GM12872 (cell line): ENCODE results near the gene EML6.

Source experiments
- TF ChIP-seq, protein P1 (sequence below): IDR thresholded peaks from 3 replicates; pipeline ENCODE4 v1.5.1; 2011; ENCODE audit warnings: low read depth, mild to moderate bottlenecking, low read length, moderate library complexity; ENCODE audit not compliant: insufficient read depth

EML6 gene

DNA sequence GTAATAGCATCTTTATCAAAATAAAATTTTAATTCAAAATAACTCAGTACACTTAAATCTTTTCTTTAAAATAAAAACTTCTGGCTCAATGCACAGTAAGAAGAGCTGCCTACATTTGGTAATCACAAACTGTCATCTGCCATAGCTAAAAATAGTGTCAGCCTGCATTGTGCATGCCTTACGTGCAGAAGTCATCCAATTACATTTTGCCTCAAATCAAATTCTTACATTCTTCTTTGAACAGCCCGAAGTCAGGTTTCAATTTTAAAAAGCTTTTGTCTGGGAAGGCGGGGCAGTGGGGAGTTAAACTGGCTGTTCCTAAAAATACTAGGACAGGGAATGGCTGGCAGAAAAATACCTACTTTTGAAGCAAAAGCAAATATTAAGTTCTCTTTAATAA lies 275.7 kb downstream of the EML6 start:
- TF ChIP-seq, protein P1, sequence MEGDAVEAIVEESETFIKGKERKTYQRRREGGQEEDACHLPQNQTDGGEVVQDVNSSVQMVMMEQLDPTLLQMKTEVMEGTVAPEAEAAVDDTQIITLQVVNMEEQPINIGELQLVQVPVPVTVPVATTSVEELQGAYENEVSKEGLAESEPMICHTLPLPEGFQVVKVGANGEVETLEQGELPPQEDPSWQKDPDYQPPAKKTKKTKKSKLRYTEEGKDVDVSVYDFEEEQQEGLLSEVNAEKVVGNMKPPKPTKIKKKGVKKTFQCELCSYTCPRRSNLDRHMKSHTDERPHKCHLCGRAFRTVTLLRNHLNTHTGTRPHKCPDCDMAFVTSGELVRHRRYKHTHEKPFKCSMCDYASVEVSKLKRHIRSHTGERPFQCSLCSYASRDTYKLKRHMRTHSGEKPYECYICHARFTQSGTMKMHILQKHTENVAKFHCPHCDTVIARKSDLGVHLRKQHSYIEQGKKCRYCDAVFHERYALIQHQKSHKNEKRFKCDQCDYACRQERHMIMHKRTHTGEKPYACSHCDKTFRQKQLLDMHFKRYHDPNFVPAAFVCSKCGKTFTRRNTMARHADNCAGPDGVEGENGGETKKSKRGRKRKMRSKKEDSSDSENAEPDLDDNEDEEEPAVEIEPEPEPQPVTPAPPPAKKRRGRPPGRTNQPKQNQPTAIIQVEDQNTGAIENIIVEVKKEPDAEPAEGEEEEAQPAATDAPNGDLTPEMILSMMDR = no peak

DNA sequence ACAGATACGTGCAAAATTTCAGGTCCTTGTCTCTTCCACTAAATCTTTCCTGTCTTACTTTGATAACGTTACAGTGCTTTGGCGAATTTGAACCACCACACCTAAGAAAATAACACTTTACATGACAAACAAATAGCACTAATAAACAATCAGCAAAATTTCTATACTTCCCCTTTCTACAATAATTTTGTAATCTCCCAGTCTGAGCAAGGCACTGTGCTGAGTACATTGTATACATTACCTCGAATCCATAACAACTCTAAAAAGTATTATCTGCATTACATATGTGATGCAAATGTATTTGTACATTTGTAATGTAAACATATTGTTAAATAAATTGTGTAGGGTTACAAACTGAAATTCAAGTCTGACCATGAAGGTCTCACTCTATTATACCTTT lies 276.9 kb downstream of the EML6 start:
- TF ChIP-seq, protein P1 = no peak

DNA sequence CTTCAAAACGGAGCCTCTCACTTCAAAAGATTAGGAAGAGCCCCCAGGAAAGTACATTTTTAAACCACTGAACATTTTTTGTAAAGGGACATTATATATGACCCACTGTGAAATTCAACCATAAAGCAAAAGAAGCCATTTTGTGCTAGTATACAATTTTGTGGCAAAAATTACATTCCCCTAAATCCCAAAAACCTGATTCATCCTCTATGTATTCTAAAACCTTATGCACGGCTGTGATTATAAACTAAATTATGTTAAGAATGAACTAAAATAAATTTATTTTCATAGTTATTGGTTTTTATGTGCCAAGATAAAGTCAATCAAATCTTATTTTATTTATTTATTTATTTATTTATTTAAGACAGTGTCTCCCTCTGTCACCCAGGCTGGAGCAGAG lies 278.3 kb downstream of the EML6 start:
- TF ChIP-seq, protein P1 = no peak

DNA sequence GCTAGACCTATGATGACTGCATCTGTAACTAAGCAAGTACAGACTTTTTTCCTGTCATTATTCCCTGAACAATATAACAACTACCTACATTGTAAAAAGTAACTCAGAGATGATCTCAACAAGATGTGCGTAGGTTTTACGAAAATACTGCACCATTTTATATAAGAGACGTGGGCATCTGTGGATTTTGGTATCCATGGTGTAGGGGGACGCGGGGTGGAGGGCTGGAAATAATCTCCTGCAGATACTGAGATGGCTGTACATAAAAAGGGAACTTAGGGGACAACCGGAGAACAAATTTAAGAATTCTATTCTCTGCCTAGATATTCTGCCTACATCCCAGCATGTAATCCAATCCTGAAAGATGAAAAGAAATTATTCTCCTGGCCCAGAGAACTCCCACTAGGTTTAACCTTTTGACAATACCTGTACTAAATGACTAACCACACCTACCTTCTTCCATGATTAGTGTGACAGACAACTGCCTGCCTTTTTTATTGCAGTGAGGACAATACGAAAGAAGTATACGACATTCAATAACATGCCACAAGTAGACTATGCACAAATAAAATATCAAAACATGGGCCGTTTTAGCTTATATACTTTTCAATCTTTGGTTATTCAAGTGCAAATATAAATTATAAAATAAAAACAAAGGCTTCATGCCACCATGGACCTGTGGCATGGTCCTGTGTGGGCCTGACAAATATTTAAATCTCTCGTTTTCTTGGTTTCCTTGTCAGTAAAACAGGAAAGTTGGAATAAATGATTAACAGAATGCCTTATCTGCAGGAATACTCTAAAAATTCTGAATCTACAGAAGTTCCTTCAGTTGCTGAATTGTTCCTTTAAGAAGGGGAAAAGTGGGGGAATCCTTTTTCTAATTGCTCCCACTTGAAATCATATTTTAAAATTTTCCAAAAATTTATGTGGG lies 280.5 kb downstream of the EML6 start:
- TF ChIP-seq, protein P1 = no peak

DNA sequence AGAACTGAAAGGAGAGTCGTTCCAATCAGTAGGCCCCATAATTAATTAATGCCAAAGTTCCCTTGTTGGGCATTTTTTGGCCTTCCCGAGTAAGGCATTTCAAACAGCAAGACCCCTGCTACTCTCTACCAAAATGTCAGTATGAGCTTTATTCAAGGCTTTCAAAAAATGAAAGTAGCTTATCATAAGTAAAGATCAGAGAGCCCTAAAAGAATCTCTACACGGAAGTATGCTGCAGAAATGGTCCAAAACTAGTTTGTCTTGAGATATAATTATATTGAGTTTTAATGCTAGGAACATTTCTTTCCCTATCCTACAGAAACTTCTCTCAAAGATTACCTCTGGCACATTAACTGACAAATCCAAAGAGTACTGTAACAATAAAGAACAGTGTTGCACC lies 282.8 kb downstream of the EML6 start:
- TF ChIP-seq, protein P1 = no peak

DNA sequence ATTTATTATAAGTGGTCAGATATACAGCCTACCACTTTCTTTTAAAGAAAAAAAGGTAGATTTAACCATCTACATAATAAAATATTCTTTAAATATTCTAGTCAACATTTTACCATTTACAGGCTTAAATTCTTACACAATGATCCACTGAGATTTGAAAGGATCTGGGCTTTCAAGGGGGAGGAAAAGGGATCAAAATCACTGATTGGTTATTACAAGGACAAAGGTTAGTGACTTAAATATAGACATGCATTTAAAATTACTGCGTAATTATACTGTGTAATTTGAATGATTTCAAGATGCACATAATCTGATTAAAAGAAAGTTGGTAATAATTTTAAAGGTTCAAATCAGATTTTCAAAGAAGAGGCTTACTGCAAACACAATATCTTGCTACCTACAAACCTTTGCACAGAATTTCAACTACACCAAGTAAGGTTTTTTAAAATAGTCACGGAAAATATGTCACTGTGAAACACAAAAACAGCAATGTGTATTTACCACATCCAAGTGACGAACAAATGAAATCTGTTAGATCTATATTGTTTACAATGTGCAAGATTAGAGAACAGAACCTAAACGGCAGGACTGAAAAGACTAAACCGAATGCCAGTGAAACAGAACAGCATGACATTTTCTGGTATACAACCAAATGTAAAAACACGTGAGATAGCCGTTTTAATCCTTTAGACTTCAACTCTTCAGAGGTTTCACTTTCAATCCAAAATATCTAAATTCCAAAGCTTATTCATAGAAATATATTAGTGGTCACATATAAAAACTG lies 286.0 kb downstream of the EML6 start:
- TF ChIP-seq, protein P1 = no peak

DNA sequence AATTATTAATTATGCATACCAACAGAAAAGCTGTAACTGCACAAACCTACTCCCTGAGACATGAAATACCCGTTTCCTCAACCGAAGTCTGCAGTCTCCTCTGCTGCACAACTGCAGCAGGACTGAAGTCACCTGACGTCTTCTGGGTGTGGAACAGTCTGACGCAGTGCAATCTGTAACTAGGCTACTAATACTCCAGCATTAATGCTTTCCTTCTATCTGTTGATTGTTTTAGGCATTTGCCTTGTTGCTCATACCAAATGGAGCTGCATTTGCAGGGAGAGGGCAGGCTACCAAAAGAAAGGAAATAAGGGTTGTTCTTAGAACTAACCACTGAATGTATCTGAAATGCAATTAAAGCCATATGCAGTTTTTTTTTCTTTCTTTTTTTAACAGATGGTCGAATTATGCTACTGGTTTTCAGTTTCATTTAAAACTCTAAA lies 286.7 kb downstream of the EML6 start:
- TF ChIP-seq, protein P1 = no peak
